GM18867 (cell line): ENCODE measurements around the gene SUPT3H.
"Not testable (repeated sequence)": the region's sequence is repeated elsewhere in the genome, so short reads cannot be mapped to it uniquely, and the experiment has no call there.

Experiments
- ATAC-seq: cut with Tn5 transposase; IDR thresholded peaks from one replicate; pipeline ENCODE4 v1.9.1; 2021; ENCODE audit warnings: mild to moderate bottlenecking, moderate library complexity; ENCODE audit not compliant: unreplicated experiment

The SUPT3H gene

GRCh38 chr6:45074439-45074838, 303.3 kb downstream of the SUPT3H start:
- ATAC-seq, result no peak

GRCh38 chr6:45073771-45074170, 304.0 kb downstream of the SUPT3H start:
- no peak for ATAC-seq

GRCh38 chr6:45072673-45073072, 305.1 kb downstream of the SUPT3H start:
- no peak for ATAC-seq

GRCh38 chr6:45072016-45072415, 305.7 kb downstream of the SUPT3H start:
- no peak for ATAC-seq

GRCh38 chr6:45069091-45069490, 308.6 kb downstream of the SUPT3H start:
- no peak for ATAC-seq

GRCh38 chr6:45067446-45067845, 310.3 kb downstream of the SUPT3H start:
- not testable (repeated sequence) for ATAC-seq

GRCh38 chr6:45062659-45063058, 315.1 kb downstream of the SUPT3H start:
- not testable (repeated sequence) for ATAC-seq

GRCh38 chr6:45057711-45058110, 320.0 kb downstream of the SUPT3H start:
- ATAC-seq, result no peak

- no peak for ATAC-seq
Measured at GRCh38 chr6:45054610-45055009, 323.1 kb downstream of the SUPT3H start.

GRCh38 chr6:45052325-45052724, 325.4 kb downstream of the SUPT3H start:
- no peak for ATAC-seq

- ATAC-seq, result no peak
Measured at GRCh38 chr6:45049188-45049843, 328.4 kb downstream of the SUPT3H start.

GRCh38 chr6:45047573-45047972, 330.2 kb downstream of the SUPT3H start:
- no peak for ATAC-seq

- no peak for ATAC-seq
Measured at GRCh38 chr6:45045253-45045601, 332.5 kb downstream of the SUPT3H start.

GRCh38 chr6:45044510-45045252, 333.1 kb downstream of the SUPT3H start:
- ATAC-seq, result no peak

GRCh38 chr6:45044086-45044485, 333.6 kb downstream of the SUPT3H start:
- no peak for ATAC-seq

- not testable (repeated sequence) for ATAC-seq
Measured at GRCh38 chr6:45042673-45043072, 335.1 kb downstream of the SUPT3H start.

- ATAC-seq, result no peak
Measured at GRCh38 chr6:45038226-45038625, 339.5 kb downstream of the SUPT3H start.

GRCh38 chr6:45036103-45036502, 341.6 kb downstream of the SUPT3H start:
- ATAC-seq, result no peak

GRCh38 chr6:45032426-45032825, 345.3 kb downstream of the SUPT3H start:
- ATAC-seq, result no peak

GRCh38 chr6:45031601-45032000, 346.1 kb downstream of the SUPT3H start:
- ATAC-seq, result no peak

GRCh38 chr6:45027126-45027525, 350.6 kb downstream of the SUPT3H start:
- ATAC-seq, result no peak

- ATAC-seq, result no peak
Measured at GRCh38 chr6:45026003-45026516, 351.7 kb downstream of the SUPT3H start.
